HEK293T (cell line): ENCODE measurements around the gene SNRPA.

Source experiments
- CTCF ChIA-PET: fragments of 350-600 bp; formaldehyde crosslinking; extraction: SDS; loops from one replicate; lab custom pipeline; 2021; ENCODE audit warnings: antibody characterized with exemption, inconsistent platforms; lab: Yijun Ruan, JAX
- POLR2A ChIA-PET: fragments of 350-600 bp; formaldehyde crosslinking; extraction: SDS; loops from one replicate; lab custom pipeline; 2020; ENCODE audit warnings: antibody characterized with exemption, inconsistent platforms; lab: Yijun Ruan, JAX
- DNase-seq: peaks from one replicate; pipeline ENCODE4 v3.0.0; 2012; ENCODE audit warnings: mixed read lengths; ENCODE audit errors: extremely low spot score
- ARNT ChIP-seq: fragments of 450-650 bp; IDR thresholded peaks from 2 replicates; pipeline ENCODE4 v1.6.1; 2017; ENCODE audit warnings: mild to moderate bottlenecking
- BHLHE40 ChIP-seq: fragments of 450-650 bp; IDR thresholded peaks from 2 replicates; pipeline ENCODE4 v1.6.1; 2016; ENCODE audit warnings: mild to moderate bottlenecking, moderate library complexity, borderline replicate concordance
- CTBP1 ChIP-seq: fragments of 450-650 bp; IDR thresholded peaks from 2 replicates; pipeline ENCODE4 v1.6.1; 2016; ENCODE audit warnings: borderline replicate concordance
- ELF4 ChIP-seq: fragments of 450-650 bp; IDR thresholded peaks from 2 replicates; pipeline ENCODE4 v1.6.1; 2017; ENCODE audit warnings: antibody characterized with exemption
- FOXA1 ChIP-seq: fragments of 450-650 bp; IDR thresholded peaks from 2 replicates; pipeline ENCODE4 v1.6.1; 2016; ENCODE audit warnings: mild to moderate bottlenecking
- FOXK2 ChIP-seq: fragments of 450-650 bp; IDR thresholded peaks from 2 replicates; pipeline ENCODE4 v1.6.1; 2016; ENCODE audit warnings: mild to moderate bottlenecking
- HDGF ChIP-seq: fragments of 450-650 bp; IDR thresholded peaks from 2 replicates; pipeline ENCODE4 v1.6.1; 2017; ENCODE audit warnings: antibody characterized with exemption, borderline replicate concordance
- L3MBTL2 ChIP-seq: fragments of 450-650 bp; conservative IDR thresholded peaks from 2 replicates; pipeline ENCODE4 v1.6.1; 2016; ENCODE audit warnings: mild to moderate bottlenecking
- NFRKB ChIP-seq: fragments of 450-650 bp; IDR thresholded peaks from 2 replicates; pipeline ENCODE4 v1.6.1; 2016; ENCODE audit warnings: mild to moderate bottlenecking, moderate library complexity
- PKNOX1 ChIP-seq: fragments of 450-650 bp; IDR thresholded peaks from 2 replicates; pipeline ENCODE4 v1.6.1; 2016
- SP1 ChIP-seq: fragments of 450-650 bp; IDR thresholded peaks from 2 replicates; pipeline ENCODE4 v1.6.1; 2017
- SUZ12 ChIP-seq: fragments of 450-650 bp; IDR thresholded peaks from 2 replicates; pipeline ENCODE4 v1.6.1; 2016; ENCODE audit warnings: mild to moderate bottlenecking
- TARDBP ChIP-seq: fragments of 450-650 bp; IDR thresholded peaks from 2 replicates; pipeline ENCODE4 v1.6.1; 2016
- ZNF384 ChIP-seq: fragments of 450-650 bp; IDR thresholded peaks from 2 replicates; pipeline ENCODE4 v1.6.1; 2016

SNRPA gene

DNA sequence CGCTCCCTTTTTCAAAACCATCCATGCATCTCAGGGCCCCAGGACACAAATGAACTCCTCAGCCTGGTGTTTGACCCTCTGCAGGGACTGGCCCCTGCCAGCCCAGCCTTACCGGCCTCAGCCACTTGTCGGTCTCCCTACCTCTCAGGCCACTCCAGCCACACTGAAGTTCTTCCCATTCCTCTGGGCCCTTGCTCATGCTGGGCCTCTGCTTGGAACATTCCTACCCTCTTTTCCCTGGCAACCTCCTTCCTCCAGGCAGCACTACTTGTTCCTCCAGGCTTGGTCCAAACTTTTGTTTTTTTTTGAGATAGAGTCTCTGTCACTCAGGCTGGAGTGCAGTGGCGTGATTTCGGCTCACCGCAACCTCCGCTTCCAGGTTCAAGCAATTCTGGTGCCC is 40.3 kb downstream of the SNRPA start:
- POLR2A ChIA-PET: interaction anchor here (1.7 kb wide), 1 partner anchor 13 kb away, joined by 5 read pairs; the partner anchor contains the start of gene RAB4B
- CTCF ChIA-PET: no interaction called here
- TF ChIP-seq HDGF: no peak
- no peak for TF ChIP-seq ZNF384
- no peak for TF ChIP-seq FOXA1
- TF ChIP-seq L3MBTL2: no peak
- TF ChIP-seq PKNOX1: no peak
- no peak for TF ChIP-seq TARDBP
- DNase-seq: no peak

DNA sequence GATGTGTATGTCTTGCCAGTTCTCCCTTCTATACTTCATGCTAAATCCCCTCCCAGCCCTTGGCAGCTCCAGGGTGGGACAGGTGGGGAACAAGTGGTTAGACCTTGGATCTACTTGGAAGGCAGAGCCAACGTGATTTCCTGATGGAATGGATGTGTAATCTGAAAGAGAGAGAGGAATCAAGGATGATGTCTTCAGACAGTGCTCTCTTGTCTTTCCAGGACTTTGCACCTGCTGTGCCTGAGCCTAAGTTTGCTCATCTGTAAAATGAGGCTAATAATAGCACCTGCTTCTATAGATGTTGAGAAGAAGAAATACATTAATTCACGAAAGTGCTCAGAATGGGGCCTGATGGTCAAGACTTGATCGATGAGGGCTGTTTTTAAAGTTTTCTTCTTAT is 41.0 kb downstream of the SNRPA start:
- no peak for TF ChIP-seq FOXA1
- no peak for TF ChIP-seq CTBP1
- DNase-seq: no peak
- ChIA-PET POLR2A (interaction anchor here (1.7 kb wide), 1 partner anchor 14 kb away, joined by 5 read pairs; the partner anchor contains the start of gene RAB4B), CTCF (no interaction called here)

DNA sequence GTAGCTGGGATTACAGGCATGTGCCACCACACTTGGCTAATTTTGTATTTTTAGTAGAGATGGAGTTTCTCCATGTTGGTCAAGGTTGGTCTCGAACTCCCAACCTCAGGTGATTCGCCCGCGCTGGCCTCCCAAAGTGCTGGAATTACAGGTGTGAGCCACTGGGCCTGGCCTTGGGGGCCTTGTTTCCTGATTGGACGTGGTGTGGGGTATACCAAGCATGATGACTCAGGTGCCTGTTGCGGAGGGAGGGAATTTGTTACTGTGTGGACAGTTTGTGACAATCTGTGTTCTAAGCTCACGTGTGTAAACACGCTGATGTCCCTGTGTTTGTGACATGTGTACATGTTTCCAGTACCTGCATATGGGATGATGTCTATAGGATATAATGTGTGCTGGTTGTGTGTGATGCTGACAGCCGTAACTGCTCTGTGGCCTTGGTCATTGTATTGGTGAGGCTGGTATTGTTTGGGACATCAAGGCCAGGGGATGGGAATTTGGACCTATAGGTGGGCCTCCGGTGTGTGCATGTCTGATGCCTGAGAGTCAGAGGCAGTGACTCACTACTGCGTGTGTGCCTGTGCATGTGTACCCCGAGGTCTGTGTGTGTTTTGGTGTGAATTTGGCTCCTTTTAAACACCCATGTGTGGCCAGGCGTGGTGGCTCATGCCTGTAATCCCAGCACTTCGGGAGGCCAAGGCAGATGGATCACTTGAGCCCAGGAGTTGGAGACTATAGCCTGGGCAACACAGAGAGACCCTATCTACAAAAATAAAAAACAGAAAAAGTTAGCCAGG is 46.4 kb downstream of the SNRPA start:
- CTCF ChIA-PET: interaction anchor here (0.6 to 1.8 kb wide), 3 partner anchors 20 to 189 kb away, joined by 3 to 17 read pairs (median 3); partner anchors contain the start of gene RAB4B
- DNase-seq: no peak
- POLR2A ChIA-PET: interaction anchor here (1.0 to 5.2 kb wide), 6 partner anchors 10 to 152 kb away, joined by 3 to 32 read pairs (median 4); partner anchors contain the start of genes ACTMAP, RAB4B and SNRPA
- TF ChIP-seq SUZ12: no peak
- TF ChIP-seq TARDBP: no peak
- no peak for TF ChIP-seq BHLHE40
- TF ChIP-seq NFRKB: no peak
- no peak for TF ChIP-seq HDGF
- TF ChIP-seq FOXK2: no peak
- TF ChIP-seq ELF4: no peak

GRCh38 chr19:40797963-40798682 is 47.1 kb downstream of the SNRPA start:
- ChIA-PET POLR2A (interaction anchor here (0.8 to 5.2 kb wide), 7 partner anchors 9 to 152 kb away, joined by 3 to 32 read pairs (median 5); partner anchors contain the start of genes ACTMAP, RAB4B and SNRPA), CTCF (interaction anchor here (0.6 to 1.8 kb wide), 5 partner anchors 8 to 190 kb away, joined by 3 to 17 read pairs (median 3); partner anchors contain the start of gene RAB4B)
- TF ChIP-seq ELF4: no peak
- TF ChIP-seq HDGF: 0 out of 2 replicates have a peak, but pooled peaks have one; percentile 82
- no peak for TF ChIP-seq PKNOX1
- no peak for TF ChIP-seq ZNF384
- peak; percentile 70 for TF ChIP-seq L3MBTL2
- no peak for TF ChIP-seq SP1
- no peak for TF ChIP-seq NFRKB
- no peak for TF ChIP-seq FOXK2
- DNase-seq: peak; percentile 70

DNA sequence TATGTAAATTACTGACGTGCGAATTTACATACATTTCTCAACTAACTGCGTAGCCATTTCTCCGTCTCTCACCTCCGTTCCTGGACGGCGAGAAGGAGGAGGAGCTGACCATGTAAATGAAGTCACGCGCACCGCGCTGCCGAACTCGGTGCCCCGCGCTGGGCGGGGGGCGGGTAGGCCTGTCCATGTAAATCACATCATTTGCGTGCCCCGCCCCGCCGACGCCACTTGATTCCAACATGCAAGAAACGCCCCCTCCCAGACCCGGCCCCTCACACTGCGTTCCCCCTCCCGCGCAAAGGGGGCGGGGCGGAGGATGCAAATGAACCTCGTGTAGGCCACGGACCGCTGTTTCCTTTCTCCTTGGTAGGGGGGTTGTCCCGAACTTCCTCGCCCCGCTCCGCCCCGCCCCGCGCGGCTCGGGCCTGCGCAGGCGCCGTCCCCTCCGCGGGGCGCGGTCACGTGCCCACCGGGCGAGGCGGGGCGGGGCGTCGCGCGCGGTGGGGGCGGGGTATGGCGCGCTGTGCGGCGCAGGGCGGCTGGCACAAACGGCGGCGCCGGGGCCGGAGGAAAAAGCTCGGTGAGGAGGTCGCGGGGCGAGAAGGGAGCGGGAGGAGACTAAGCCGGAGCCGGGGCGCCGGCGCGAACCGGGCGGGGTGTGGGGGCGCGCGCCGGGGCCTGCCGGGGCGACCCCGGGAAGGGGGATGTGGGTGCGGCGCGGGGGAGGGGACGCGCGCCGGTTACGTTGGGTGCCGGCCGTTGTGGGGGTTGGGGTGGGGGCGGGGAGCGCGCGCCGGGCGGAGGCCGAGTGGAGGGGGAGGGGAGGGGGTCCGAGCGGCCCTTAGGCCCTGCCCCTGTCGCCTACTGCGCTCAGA is 47.9 kb downstream of the SNRPA start, which contains the start of gene EGLN2:
TSS of gene EGLN2 (plus strand) at position 509 of the 875 bp plus-strand sequence. CDS start 1,382 bp downstream, outside the sequence.
- peak; percentile 98 for DNase-seq
- CTCF ChIA-PET: interaction anchor here (0.6 to 1.8 kb wide), 5 partner anchors 8 to 191 kb away, joined by 3 to 17 read pairs (median 3); partner anchors contain the start of gene RAB4B
- POLR2A ChIA-PET: interaction anchor here (0.6 to 5.2 kb wide), 8 partner anchors 8 to 153 kb away, joined by 3 to 32 read pairs (median 4); partner anchors contain the start of genes ACTMAP, NUMBL, RAB4B and SNRPA
- TF ChIP-seq HDGF: peak; percentile 74; the same call in 1 of the 2 replicates
- peak; percentile 95 for TF ChIP-seq PKNOX1
- TF ChIP-seq ARNT: no peak
